Fibroblast of the conjunctiva (primary cell): ENCODE results near the gene AWAT1.
"Not testable (repeated sequence)": the region's sequence is repeated elsewhere in the genome, so short reads cannot be mapped to it uniquely, and the experiment has no call there.

ENCODE experiments used
- DNase-seq: peaks from one replicate; pipeline ENCODE4 v3.0.0-alpha.2; 2010; ENCODE audit warnings: low read depth

AWAT1 gene

GRCh38 chrX:70262952-70263567 lies 28.6 kb downstream of the AWAT1 start:
- peak; percentile 6 for DNase-seq

GRCh38 chrX:70264784-70265183 lies 30.3 kb downstream of the AWAT1 start:
- DNase-seq, result no peak

GRCh38 chrX:70268034-70268433 lies 33.6 kb downstream of the AWAT1 start, which contains the start of gene ARR3:
Gene ARR3, plus strand, starts transcription at chrX:70268334. Its CDS starts 1,052 bp downstream, at chrX:70269386.
- DNase-seq, result no peak

- not testable (repeated sequence) for DNase-seq
These were observed 39.6 kb downstream of the AWAT1 start for GRCh38 chrX:70274029-70274428.

- DNase-seq, result no peak
These were observed 44.6 kb downstream of the AWAT1 start for GRCh38 chrX:70279081-70279480.

- DNase-seq, result no peak
These were observed 46.1 kb downstream of the AWAT1 start for GRCh38 chrX:70280573-70280972.

GRCh38 chrX:70281951-70282350 lies 47.5 kb downstream of the AWAT1 start, which contains the start of gene RAB41:
Gene RAB41, plus strand, starts transcription at chrX:70282172. Its CDS starts 46 bp downstream, at chrX:70282218.
- no peak for DNase-seq

- DNase-seq, result no peak
These were observed 54.8 kb downstream of the AWAT1 start for GRCh38 chrX:70289168-70289792.
